ENCODE data around the gene KLRF2.

The KLRF2 gene

DNA sequence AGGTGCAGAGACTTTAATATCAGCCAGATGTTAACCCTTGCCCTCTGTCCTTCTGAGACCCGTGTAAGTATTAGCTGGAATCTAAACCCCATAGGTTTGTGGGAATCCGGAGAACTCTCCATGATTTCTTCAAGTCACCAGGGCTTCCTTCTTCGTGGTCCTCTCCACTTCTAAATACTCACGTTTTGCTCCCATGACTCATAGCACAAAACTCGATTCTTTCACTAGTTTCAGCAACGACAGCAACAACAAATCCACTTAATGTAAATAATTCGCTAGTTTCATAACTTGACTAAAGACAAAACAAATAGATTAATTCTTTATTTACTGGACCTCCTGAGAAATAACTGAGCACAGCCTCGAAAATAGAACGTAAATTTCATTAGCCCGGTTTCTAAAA, 55.3 kb downstream of the KLRF2 start:
- no peak for DNase-seq (ENCODE audit: low spot score)

- DNase-seq (ENCODE audit: low spot score): no peak
Measured at GRCh38 chr12:9940375-9940774, 59.1 kb downstream of the KLRF2 start.

- no peak for DNase-seq (ENCODE audit: low spot score)
Measured at GRCh38 chr12:9941838-9942237, 60.5 kb downstream of the KLRF2 start.

DNA sequence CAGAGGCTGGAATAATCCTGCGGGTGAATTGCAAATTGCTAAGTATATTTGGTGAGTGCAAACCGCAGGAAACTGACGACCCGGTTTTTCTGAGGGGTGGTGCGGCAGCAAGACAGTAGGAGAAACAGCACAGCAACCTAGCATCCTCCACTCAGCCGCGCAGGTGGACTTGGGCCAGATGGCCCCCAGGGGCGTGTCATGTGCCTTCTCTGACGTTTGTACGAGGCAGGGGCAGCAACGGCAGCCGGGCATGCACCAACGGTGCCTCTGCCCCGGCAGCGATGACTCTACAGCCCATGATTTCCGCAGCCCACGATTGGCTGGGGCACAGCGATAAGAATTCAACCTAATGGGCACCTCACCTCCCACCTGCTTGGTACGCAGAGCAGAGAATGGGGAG, 62.0 kb downstream of the KLRF2 start:
- DNase-seq (ENCODE audit: low spot score): peak; percentile 41

DNA sequence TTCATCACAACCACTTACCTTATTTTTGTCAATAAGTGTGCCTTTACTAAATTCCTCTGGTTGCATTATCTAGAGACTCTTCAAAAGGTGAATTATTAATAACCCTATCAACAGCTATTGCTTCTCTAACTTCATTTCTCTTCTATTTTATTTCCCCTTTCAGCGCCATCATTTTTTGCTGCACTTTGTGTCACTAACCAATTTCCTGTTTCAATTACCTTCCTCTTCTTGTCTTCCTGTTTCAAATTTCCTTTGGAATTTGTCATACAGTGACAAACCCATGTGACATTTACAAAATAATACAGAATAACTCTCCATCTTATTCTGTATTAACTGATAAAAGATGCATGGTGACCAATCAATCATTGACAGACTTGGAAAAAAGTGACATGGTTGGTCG, 63.1 kb downstream of the KLRF2 start:
- DNase-seq (ENCODE audit: low spot score): no peak

Measured in AG20443 (cell line).